SW 1271 (cell line): ENCODE results near the gene LSAMP.
"Not testable (repeated sequence)": the region's sequence is repeated elsewhere in the genome, so short reads cannot be mapped to it uniquely, and the experiment has no call there.

Source experiments
- DNase-seq, 2 experiments: peaks; one replicate each; lab custom pipeline; 2025; lab: John Stamatoyannopoulos, UW

LSAMP gene

DNA sequence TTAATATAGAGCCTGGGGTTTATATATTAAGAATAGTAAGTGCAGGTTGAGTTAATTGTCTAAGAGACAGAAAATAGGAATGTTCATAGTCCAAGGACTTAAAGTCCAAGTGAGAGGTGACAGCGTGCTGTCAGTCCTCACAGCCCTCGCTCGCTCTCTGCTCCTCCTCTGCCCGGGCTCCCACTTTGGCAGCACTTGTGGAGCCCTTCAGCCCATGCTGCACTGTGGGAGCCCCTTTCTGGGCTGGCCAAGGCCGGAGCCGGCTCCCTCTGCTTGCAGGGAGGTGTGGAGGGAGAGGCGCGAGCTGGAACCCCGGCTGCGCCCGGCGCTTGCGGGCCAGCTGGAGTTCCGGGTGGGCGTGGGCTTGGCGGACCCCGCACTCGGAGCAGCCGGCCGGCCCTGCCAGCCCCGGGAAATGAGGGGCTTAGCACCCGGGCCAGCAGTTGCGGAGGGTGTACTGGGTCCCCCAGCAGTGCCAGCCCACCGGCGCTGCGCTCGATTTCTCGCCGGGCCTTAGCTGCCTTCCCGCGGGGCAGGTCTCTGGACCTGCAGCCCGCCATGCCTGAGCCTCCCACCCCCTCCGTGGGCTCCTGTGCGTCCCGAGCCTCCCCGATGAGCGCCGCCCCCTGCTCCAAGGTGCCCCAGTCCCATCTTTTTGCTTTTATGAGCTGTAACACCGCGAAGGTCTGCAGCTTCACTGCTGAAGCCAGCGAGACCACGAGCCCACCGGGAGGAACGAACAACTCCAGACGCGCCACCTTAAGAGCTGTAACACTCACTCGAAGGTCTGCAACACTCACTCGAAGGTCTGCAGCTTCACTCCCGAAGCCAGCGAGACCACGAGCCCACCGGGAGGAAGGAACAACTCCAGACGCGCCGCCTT lies 653.8 kb downstream of the LSAMP start:
- DNase-seq: not testable (repeated sequence)

- DNase-seq: peak; percentile 76 to 87
Observed at GRCh38 chr3:115790759-115791158, 654.5 kb downstream of the LSAMP start.

DNA sequence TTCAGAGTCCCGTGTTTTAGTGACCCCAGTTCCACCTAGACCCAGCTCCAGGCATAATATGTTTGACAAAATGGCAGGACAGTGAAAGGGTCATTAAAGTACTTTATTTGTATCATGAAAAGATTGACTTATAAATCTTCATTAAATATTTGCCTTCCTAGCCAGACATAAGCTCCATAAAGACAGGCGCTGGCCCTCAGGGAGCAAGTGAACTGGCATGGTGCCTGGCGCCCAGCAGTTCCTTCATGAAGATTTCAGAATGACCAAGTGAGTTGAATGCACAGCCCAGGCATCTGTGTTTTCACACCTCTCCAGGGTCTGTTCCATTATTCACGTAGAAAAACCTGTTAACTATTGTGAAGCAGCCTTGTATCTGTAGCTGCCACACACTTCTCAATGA lies 655.8 kb downstream of the LSAMP start:
- no peak for DNase-seq

DNA sequence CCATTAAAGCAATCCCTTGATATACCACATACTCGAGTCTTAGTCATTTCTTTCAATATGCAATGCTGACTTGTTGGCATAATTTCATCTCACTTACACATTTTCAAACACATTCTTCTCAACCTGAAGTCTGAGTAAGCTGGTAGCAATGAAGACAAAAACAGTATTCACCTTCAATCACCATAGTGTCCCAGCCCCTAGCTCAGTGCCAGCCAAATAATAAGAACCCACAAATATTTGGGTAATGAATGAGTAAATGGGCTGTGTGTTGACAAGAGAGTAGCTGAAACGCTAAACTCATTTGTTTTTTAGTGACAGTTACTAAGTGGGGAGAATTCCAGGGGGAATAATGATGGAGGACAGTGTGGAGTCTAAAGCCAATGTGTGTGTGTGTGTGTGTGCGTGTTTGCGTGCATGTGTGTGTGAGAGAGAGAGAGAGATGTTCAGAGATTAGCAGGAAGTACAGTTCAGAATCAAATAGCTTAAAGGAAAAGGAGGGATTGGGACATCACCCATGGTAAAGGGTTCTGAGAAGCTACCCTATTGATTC lies 656.3 kb downstream of the LSAMP start:
- DNase-seq: peak; percentile 39 to 48

- DNase-seq: no peak
Observed at GRCh38 chr3:115787818-115788217, 657.5 kb downstream of the LSAMP start.

GRCh38 chr3:115785782-115786181 lies 659.5 kb downstream of the LSAMP start:
- DNase-seq: no peak

DNA sequence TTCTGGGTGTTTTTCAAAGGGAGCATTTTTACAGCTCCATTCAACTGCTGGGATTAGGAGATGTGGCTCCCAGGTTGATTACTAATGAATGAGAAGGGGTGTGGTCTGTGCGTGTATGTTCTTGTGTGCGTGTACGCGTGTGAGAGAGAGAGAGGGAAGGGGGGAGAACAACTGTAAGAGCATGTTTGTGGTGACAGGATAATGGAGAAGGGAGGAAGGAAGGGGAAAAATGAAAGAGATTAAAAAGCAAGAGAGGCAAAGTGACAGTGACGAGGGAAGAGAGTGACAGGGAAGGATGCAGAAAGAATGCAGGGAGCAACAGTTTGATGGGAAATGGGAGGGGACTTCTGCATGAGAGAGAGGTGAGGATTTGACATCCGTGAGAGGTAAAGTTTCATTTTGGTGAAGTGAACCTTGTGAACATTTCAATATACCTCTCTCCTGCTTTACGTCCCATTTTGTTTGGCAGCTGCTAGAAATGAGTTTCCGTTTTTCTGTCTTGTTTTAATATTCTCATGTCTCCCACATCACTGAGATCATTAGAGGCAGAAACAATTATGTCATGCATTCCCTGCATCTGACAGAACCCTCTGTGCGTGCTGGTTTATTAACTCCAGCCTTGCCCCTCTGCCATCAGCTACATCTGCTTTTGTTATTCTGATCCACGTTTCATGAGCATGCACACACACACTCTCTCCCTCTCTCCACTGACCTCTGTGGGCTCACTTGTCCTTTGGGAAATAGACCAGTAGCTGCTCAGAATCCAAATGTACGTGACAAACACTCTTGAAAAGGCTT lies 660.3 kb downstream of the LSAMP start:
- DNase-seq: no peak

GRCh38 chr3:115783938-115784738 lies 661.1 kb downstream of the LSAMP start:
- peak; percentile 77 to 88 for DNase-seq

- DNase-seq: not testable (repeated sequence)
Observed at GRCh38 chr3:115783426-115783825, 661.9 kb downstream of the LSAMP start.

GRCh38 chr3:115779011-115779410 lies 666.3 kb downstream of the LSAMP start:
- no peak for DNase-seq

- no peak for DNase-seq
Observed at GRCh38 chr3:115772951-115773350, 672.3 kb downstream of the LSAMP start.

DNA sequence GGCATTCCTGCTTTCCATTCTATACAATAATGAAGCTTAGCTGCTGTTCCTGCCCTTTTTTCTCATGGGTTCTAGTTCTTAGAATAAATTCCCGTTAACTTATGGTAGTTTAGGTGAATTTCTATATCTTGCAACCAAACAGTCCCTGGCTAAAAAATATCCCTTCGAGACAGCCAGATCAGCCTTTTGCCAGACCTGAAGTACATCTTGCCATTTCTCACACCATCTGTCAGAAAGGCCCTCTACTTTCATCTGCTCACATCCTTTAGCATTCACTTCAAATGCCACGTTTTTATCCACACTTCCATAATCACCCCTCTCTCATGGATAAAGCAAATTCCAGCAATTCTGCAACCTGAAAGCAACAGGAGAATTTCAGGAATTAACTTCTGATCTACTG lies 676.6 kb downstream of the LSAMP start:
- no peak for DNase-seq

GRCh38 chr3:115766587-115767482 lies 678.5 kb downstream of the LSAMP start:
- DNase-seq: no peak

DNA sequence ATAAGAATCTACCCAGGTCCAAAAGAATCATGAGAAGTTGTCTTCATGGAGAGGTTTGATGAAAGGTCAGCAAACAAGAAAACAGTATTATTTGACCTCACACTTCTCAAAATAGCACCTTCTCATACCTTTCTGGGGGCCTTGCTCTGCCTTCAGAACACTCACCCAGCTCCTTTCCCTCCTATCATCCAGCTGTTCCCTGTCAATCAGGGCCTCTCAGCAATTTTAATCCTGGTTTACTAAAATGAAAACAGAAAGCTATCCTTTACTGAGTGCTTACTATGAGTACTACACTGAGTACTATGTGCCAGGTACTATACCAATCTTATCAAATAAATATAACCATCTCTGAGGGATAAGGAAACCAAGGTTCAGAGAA lies 683.4 kb downstream of the LSAMP start:
- DNase-seq: no peak

DNA sequence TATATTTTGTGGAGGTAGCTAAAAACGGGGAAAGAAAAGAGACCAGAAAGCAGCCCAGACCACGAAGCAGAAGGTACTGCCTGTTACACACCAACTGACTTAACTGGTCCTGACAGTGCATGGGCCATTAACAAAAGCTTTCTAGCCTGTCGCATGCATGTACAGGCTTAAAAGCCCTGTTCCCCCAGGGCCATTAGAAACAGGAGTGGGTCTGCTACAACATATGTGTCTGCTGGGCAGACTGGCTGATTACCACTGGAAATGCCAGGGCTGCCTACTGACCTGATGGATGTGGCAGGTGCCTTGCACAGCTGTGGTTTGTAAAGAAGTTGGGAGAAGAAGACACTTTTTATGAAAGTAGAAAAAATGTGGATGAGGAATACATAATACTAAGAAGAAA lies 684.6 kb downstream of the LSAMP start:
- DNase-seq: no peak

DNA sequence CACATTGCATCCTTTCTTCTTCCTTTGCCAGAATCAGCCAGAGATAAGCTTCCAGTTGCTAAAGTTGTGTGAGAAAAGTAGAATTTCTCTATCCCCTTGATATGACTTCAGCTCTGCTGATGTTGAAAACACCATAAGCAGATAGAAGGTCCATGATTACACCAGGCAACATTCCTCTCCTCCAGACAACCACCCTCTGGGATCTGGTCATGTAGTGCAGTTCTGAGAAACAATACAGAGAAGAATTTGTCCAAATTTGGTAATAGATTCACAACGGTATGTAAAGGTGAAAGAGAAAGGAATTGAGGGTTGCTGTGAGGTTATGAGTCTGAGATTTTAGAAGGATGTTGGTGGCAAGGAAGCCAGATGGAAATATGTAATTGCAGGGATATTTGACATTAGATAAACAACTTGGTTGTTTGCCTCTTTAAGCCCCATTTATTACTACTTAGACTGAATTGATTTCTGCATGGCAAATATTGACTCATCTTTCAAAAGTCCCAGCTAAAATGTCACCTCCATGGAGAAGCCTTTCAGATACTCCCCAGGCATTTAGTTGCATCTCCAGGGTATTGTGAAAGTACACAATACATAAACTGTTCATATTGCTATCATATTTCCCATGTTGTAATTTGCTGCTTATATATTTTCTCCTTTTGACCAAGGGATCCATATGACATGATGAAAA lies 687.1 kb downstream of the LSAMP start:
- DNase-seq: no peak

GRCh38 chr3:115752978-115753377 lies 692.3 kb downstream of the LSAMP start:
- DNase-seq: not testable (repeated sequence)
